HG02623 (cell line): ENCODE results near the gene MAGOHB.
"Not testable (repeated sequence)": the region's sequence is repeated elsewhere in the genome, so short reads cannot be mapped to it uniquely, and the experiment has no call there.

Experiments
- ATAC-seq: cut with Tn5 transposase; IDR thresholded peaks from one replicate; pipeline ENCODE4 v1.9.1; 2021; ENCODE audit warnings: moderate library complexity; ENCODE audit not compliant: unreplicated experiment

MAGOHB gene

DNA sequence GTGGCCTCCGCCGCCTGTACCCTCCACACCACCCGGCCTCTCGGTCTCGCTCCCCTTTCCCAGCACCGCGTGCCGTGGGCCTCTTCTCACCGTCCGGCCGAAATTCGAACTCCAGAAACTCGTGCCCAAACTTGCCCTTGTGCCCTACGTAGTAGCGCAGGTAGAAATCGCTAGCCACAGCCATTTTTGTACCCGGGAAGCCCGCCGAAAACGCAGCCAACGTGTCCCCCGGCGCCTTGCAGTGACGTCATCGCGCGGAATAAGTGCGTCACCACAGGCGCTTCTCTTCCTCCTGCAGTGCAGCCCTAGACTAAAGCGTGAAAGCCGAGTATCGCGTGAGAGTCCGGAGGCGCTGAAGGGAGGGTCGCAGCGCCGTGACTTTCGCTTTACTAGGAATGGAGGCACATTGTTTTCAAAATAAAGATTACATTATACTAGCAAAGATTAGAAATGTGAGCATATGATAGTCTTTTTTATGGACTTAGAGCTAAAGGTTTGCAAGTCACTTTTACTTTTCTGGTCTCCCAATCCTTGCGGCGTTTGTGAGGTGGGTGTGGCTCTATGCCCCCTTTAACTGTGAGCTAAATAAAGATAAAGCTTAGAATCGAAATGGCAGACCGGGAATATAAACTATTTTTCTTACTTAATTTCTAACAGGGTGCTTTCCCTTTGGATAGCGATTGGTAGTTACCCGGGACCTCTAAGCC is at the start of gene MAGOHB:
TSS of gene MAGOHB (minus strand) at position 261 of the 707 bp plus-strand sequence. CDS start at position 184, 77 bp downstream.
- peak; percentile 96 for ATAC-seq

- no peak for ATAC-seq
Measured at GRCh38 chr12:10661338-10661737, 47.9 kb upstream of the MAGOHB start.

- no peak for ATAC-seq
Measured at GRCh38 chr12:10654003-10654402, 40.6 kb upstream of the MAGOHB start.

DNA sequence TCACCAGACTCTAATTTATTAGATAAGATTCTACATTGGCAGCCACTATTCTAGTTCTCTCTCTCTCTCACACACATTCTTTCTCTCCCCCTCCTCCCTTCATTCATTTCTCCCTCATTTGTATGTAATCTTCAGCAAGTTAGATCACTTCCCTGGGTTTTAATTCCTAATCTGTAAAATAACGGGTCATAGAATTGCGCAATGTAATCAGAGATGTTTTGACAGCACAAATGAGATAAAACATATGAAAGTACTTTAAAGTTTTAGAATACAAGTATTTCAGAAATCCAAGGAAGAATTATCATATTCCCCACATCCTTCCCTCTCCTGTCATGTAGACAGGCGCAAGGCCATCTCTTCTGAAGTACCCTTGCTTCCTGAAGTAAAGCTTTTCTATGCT is 38.8 kb upstream of the MAGOHB start:
- no peak for ATAC-seq

GRCh38 chr12:10646576-10646975 is 33.2 kb upstream of the MAGOHB start:
- not testable (repeated sequence) for ATAC-seq

GRCh38 chr12:10645910-10646309 is 32.5 kb upstream of the MAGOHB start:
- ATAC-seq: no peak

- ATAC-seq: no peak
Measured at GRCh38 chr12:10641735-10642500, 28.5 kb upstream of the MAGOHB start.

DNA sequence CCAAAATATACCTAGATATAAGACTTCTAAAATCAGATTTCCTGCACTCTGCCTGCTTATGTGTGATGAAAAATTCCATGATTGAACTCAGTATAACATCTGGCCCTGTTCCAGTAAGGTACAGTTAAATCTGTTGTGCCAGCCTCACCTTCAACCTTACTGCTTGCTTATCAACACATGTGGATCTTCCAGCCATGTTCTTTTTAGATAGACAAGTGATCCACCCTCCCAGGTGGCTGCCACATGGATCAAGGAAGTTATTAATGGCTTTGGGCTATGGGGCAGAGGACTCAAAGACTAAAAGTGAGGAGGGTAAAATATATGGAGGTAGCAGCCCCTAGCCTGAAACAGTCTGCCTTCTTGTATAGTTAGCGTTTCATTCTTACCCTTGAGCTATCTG is 25.3 kb upstream of the MAGOHB start:
- no peak for ATAC-seq

GRCh38 chr12:10636611-10637010 is 23.2 kb upstream of the MAGOHB start:
- ATAC-seq: no peak

- ATAC-seq: no peak
Measured at GRCh38 chr12:10636124-10636523, 22.7 kb upstream of the MAGOHB start.

- no peak for ATAC-seq
Measured at GRCh38 chr12:10635306-10635705, 21.9 kb upstream of the MAGOHB start.

- no peak for ATAC-seq
Measured at GRCh38 chr12:10634427-10634826, 21.0 kb upstream of the MAGOHB start.

DNA sequence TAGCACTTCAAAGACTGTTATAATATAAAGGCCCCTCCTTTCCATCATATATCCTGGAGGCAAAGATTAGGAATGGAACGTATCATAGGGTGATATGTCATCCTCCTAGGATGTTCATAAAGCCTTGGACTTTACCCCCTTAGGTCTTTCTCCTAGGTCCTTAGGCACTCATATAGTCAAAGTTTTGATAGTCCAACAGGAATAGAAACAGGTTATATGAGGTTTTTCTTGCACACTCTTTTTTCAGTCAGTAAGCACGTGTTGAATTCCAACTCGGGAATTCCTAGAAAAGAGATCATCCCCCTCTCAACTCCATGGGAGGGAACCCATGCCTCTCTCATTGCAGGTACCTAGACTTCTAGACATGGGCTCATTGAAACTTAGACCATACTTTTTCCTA is 20.1 kb upstream of the MAGOHB start:
- ATAC-seq: no peak

DNA sequence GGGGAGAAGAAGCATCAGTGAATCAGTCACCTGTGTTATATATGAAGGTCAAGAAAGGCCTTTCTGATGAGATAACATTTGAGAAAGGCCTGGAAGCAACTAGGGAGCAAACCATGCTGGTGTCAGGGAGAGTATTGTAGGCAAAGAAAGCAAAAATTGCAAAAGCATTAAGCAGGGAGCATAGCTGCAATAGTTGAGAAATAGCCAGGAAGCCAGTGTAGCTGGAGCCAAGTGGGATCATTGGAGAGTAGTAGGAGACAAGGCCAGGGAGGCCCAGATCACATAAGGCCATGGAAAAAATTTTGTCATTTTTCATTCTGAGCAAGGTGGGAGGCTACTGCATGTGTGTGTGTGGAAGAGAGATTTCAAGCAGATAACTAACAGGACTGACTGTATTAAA is 18.8 kb upstream of the MAGOHB start:
- ATAC-seq: no peak

- no peak for ATAC-seq
Measured at GRCh38 chr12:10624605-10625004, 11.2 kb upstream of the MAGOHB start.

- ATAC-seq: no peak
Measured at GRCh38 chr12:10623131-10623530, 9.7 kb upstream of the MAGOHB start.

DNA sequence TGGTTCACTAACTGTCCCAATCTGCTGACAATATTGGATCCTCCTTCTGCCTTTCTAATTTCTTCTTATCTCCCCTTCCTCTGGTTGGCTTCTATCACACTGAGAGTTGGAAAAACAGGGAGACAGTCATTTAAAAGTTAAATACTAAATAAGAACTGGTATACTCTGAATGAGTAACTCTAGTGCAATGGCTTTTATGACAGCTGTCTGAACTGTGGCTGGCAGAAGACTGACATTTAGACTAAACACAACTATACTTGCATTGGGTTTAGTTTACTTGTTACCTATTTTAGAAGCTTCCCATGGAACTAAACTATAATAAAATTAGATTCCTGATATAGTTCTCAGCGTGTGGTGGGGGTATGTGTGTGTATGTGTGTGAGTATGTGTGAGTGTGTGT is 7.9 kb upstream of the MAGOHB start:
- ATAC-seq: no peak

GRCh38 chr12:10620078-10620779 is 6.8 kb upstream of the MAGOHB start:
- ATAC-seq: no peak

DNA sequence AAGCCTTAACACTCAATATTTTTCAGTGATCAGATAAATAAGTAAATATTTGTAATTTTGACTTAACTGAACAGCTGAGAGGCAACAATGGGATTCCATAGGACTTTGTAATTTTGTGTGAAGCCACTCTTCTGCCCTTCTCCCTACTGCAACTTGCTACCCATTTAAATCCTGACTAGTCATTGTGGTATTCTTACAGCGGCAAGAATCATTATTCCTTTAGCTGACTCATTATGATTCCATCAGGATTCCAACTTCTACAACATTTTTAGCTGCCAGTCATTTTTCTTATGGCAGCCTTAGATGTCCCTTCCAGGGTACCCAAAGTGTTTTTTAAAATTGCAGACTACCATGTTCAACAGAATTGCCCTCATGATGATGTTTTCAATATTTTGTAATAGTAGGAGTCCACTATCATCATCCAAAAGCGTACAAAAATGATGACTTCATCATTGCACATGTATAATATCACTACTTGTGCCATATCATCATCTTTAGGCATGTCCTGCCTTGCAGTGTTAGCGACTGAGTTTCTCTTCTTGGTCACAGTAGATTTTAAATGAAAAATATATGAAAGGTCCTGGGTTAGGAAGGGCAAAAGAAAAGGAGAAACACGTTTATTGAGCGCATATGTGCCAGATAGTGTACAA is 5.1 kb upstream of the MAGOHB start:
- no peak for ATAC-seq

DNA sequence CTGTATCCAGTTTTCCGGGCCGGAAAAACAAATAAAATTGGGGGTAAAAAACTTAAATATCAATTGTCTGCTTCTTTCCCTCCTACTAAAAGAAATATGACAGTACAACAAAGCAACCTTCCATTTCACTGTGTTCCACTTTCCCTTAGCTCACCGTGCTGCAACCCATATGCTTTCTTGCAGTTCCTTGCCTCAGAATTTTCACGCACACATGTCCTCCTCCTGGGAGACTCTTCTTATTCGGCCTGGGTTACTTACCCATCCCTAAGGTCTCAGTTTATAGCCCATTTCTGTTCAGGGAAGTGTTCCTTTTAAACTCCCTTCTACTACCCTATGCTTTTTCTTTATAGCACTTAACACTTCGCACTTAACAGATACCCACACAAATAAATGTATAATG is 4.5 kb upstream of the MAGOHB start:
- ATAC-seq: no peak

- no peak for ATAC-seq
Measured at GRCh38 chr12:10615532-10615931, 2.1 kb upstream of the MAGOHB start.

GRCh38 chr12:10614056-10614370 is 604 bp upstream of the MAGOHB start:
- peak; percentile 9 for ATAC-seq
